Keratinocyte (primary cell): ENCODE results near the gene MAP2K5. TPM values are rescaled to one million over a fixed set of nuclear protein-coding genes. Genes with fewer than 3 reads are reported as not detected.
A peak's percentile ranks its signal among the peaks of the same experiment; 100 is the strongest.

Source experiments
- DNase-seq: peaks from one replicate; pipeline ENCODE4 v3.0.0-alpha.2; 2011; ENCODE audit warnings: low read depth, missing footprints, low spot score
- FAIRE-seq: peaks from 2 replicates; lab custom pipeline; 2011; peaks lifted over from hg19 to GRCh38; lab: Jason Lieb, UNC
- H2AFZ ChIP-seq: 2 replicates; pipeline ENCODE4 v1.6.0; 2012; ENCODE audit warnings: low read length, control low read depth, inconsistent platforms; ENCODE audit not compliant: control insufficient read depth
- H3K27ac ChIP-seq: 2 replicates; pipeline ENCODE4 v1.5.1; 2011; ENCODE audit warnings: low read length; ENCODE audit not compliant: control insufficient read depth, insufficient read depth
- H3K27me3 ChIP-seq: 3 replicates; pipeline ENCODE4 v1.6.0; 2011; ENCODE audit warnings: low read length; ENCODE audit not compliant: control insufficient read depth, insufficient read depth; ENCODE audit errors: extremely low read depth
- H3K36me3 ChIP-seq, 2 experiments: 2 replicates in 1 of 2; 3 replicates in 1 of 2; pipeline ENCODE4 v1.5.1; 2011; ENCODE audit warnings: low read length in 2 of 2, mild to moderate bottlenecking in 1 of 2; ENCODE audit not compliant: control insufficient read depth in 2 of 2, insufficient read depth in 2 of 2; ENCODE audit errors: extremely low read depth in 1 of 2
- H3K4me1 ChIP-seq: 3 replicates; pipeline ENCODE4 v1.5.1; 2011; ENCODE audit warnings: low read length; ENCODE audit not compliant: control insufficient read depth, insufficient read depth; ENCODE audit errors: extremely low read depth
- H3K4me2 ChIP-seq: 3 replicates; pipeline ENCODE4 v1.6.0; 2011; ENCODE audit warnings: low read depth, low read length; ENCODE audit not compliant: control insufficient read depth, insufficient read depth; ENCODE audit errors: extremely low read depth
- H3K4me3 ChIP-seq, 3 experiments: fragments of 200-600 bp in 1 of 3; sonication (generic) in 1 of 3; 2 replicates in 2 of 3; 3 replicates in 1 of 3; pipeline ENCODE4 v1.5.1; 2011 to 2016; ENCODE audit warnings: low read length in 3 of 3, mild to moderate bottlenecking in 3 of 3, control low read depth in 2 of 3, inconsistent platforms in 1 of 3, low read depth in 1 of 3, mixed read lengths in 1 of 3, mixed run types in 1 of 3, moderate library complexity in 1 of 3; ENCODE audit not compliant: control insufficient read depth in 2 of 3, insufficient read depth in 2 of 3; ENCODE audit errors: extremely low read depth in 1 of 3
- H3K79me2 ChIP-seq: 2 replicates; pipeline ENCODE4 v1.6.0; 2012; ENCODE audit warnings: low read length; ENCODE audit not compliant: control insufficient read depth, insufficient read depth
- H3K9ac ChIP-seq: 3 replicates; pipeline ENCODE4 v1.6.0; 2011; ENCODE audit warnings: low read length; ENCODE audit not compliant: control insufficient read depth, insufficient read depth; ENCODE audit errors: extremely low read depth
- H3K9me1 ChIP-seq: 3 replicates; pipeline ENCODE4 v1.6.0; 2011; ENCODE audit warnings: low read length; ENCODE audit not compliant: control insufficient read depth, insufficient read depth; ENCODE audit errors: extremely low read depth
- H3K9me3 ChIP-seq: 2 replicates; pipeline ENCODE4 v1.5.1; 2012; ENCODE audit warnings: low read depth, low read length; ENCODE audit not compliant: control insufficient read depth
- H4K20me1 ChIP-seq: 3 replicates; pipeline ENCODE4 v1.6.0; 2011; ENCODE audit warnings: low read length; ENCODE audit not compliant: control insufficient read depth, insufficient read depth; ENCODE audit errors: extremely low read depth
- CTCF ChIP-seq, 3 experiments: IDR thresholded peaks in 1 of 3; conservative IDR thresholded peaks in 1 of 3; optimal IDR thresholded peaks in 1 of 3; 2 replicates in 2 of 3; 3 replicates in 1 of 3; pipeline versions ENCODE3 to v1.5.1; 2011; ENCODE audit warnings: low read length in 3 of 3, mild to moderate bottlenecking in 3 of 3, moderate library complexity in 2 of 3, control low read depth in 1 of 3, inconsistent platforms in 1 of 3; ENCODE audit not compliant: insufficient read depth in 2 of 3; ENCODE audit errors: extremely low read depth in 1 of 3
- EZH2 ChIP-seq: IDR thresholded peaks from one replicate; pipeline ENCODE4 v1.6.1; 2012; ENCODE audit warnings: inconsistent platforms, mild to moderate bottlenecking, low read length, moderate library complexity
- dilution Hi-C: fragments of 300-500 bp; cut with MboI; formaldehyde crosslinking; loops from one replicate; pipeline ENCODE4 v1.7.0; 2020; ENCODE audit warnings: low sequenced_read_pairs; ENCODE audit not compliant: extremely low pct_ligation_motif_present
- polyA plus RNA-seq, 5 experiments: library from polyadenylated mRNA; depleted of rRNA in 3 of 5; stranded (reverse) in 3 of 5; stranded (forward) in 1 of 5; unstranded in 1 of 5; fragments of >200 nt; gene quantifications; 1 replicate in 1 of 5; 2 replicates in 3 of 5; 3 replicates in 1 of 5; pipeline versions ENCODE4 v1.2.1 to v1.2.3, GENCODE V29; 2011 to 2012; ENCODE audit warnings: missing spikeins in 2 of 5, low read depth in 1 of 5, low replicate concordance in 1 of 5

Gene MAP2K5
- polyA plus RNA-seq, 1 donor (not counting 4 experiments of a cell fraction or from before 2014, with no cell fraction given), result 3.6 TPM

- Histone ChIP-seq H3K4me3 (peak overlapping the region; percentile 87 to 99 (median 93)), H3K4me2 (peak overlapping the region; percentile 98), H3K79me2 (peaks cover 36% of the 10 kb centered on the region), H3K4me1 (peaks cover 10% of the 10 kb centered on the region), H3K27me3 (no peaks in the 10 kb centered on the region), H4K20me1 (no peaks in the 10 kb centered on the region), H3K9me3 (no peaks in the 10 kb centered on the region), H3K27ac (peak overlapping the region; percentile 93), H3K9me1 (no peaks in the 10 kb centered on the region), H3K36me3 (no peaks in the 10 kb centered on the region), H3K9ac (peak overlapping the region; percentile 97), H2AFZ (peak overlapping the region; percentile 95)
- dilution Hi-C loops, result no loop called here
- FAIRE-seq (no peak), DNase-seq (no peak)
- TF ChIP-seq EZH2 (no peak), CTCF (optimal IDR thresholded peaks at IDR 0.05 in 1 of 3, IDR thresholded peaks at IDR 0.05 in 1 of 3, conservative IDR thresholded peaks at IDR 0.05 in 1 of 3; ENCODE audit: extremely low read depth in 1 of 3, insufficient read depth in 2 of 3, low read length in 3 of 3) (no peak)
Observed at GRCh38 chr15:67520321-67521028, 22.0 kb upstream of the MAP2K5 start.

GRCh38 chr15:67521029-67521782 lies 21.3 kb upstream of the MAP2K5 start, which contains the start of gene C15orf61:
Gene C15orf61, plus strand, starts transcription at chr15:67521131. Its CDS starts 118 bp downstream, at chr15:67521249.
- dilution Hi-C loops, result no loop called here
- FAIRE-seq, result no peak

More at GRCh38 chr15:67521029-67521782, 21.3 kb upstream of the MAP2K5 start, which contains the start of gene C15orf61:
- DNase-seq, result no peak
- H3K27ac ChIP-seq, result peak within 1 kb of the TSS; percentile 93
- peak within 1 kb of the TSS; percentile 87 to 99 (median 93) for H3K4me3 ChIP-seq
- peak within 1 kb of the TSS; percentile 97 for H3K9ac ChIP-seq
- peak within 1 kb of the TSS; percentile 96 for H2AFZ ChIP-seq
- no peaks in the 10 kb centered on the region for H4K20me1 ChIP-seq
- H3K4me2 ChIP-seq, result peak within 1 kb of the TSS; percentile 98
- H3K36me3 ChIP-seq, result no peaks in the 10 kb centered on the region
- peaks cover 41% of the 10 kb centered on the region for H3K79me2 ChIP-seq
- peaks cover 10% of the 10 kb centered on the region for H3K4me1 ChIP-seq
- no peaks in the 10 kb centered on the region for H3K27me3 ChIP-seq
- no peak for TF ChIP-seq EZH2
- TF ChIP-seq CTCF (optimal IDR thresholded peaks at IDR 0.05 in 1 of 3, IDR thresholded peaks at IDR 0.05 in 1 of 3, conservative IDR thresholded peaks at IDR 0.05 in 1 of 3; ENCODE audit: extremely low read depth in 1 of 3, insufficient read depth in 2 of 3, low read length in 3 of 3), result peak in 1 of 3 experiments; percentile 42
- no peaks in the 10 kb centered on the region for H3K9me1 ChIP-seq
- H3K9me3 ChIP-seq, result no peaks in the 10 kb centered on the region
